Breast epithelium (tissue), 4 donors: ENCODE measurements around the gene CHTF18. TPM values are rescaled to one million over a fixed set of nuclear protein-coding genes. Genes with fewer than 3 reads are reported as not detected.

Source experiments
- DNase-seq, 2 donors: peaks; one replicate each; pipeline ENCODE4 v3.0.0-alpha.2; 2019; ENCODE audit warnings: low spot score in 2 of 2
- H3K27ac ChIP-seq, 2 donors: fragments of 200-600 bp; sonication (generic) in 1 of 2; one replicate each; pipeline ENCODE4 v1.5.1; 2016 to 2019; ENCODE audit warnings: mild to moderate bottlenecking in 1 of 2
- H3K27me3 ChIP-seq, 2 donors: fragments of 200-600 bp; sonication (generic) in 1 of 2; one replicate each; pipeline versions ENCODE4 v1.5.1 to v1.6.0; 2017 to 2019; ENCODE audit warnings: control low read depth in 1 of 2, mild to moderate bottlenecking in 1 of 2
- H3K36me3 ChIP-seq: fragments of 200-600 bp; one replicate; pipeline ENCODE4 v1.5.1; 2019
- H3K4me1 ChIP-seq, 2 donors: fragments of 200-600 bp; sonication (generic); one replicate each; pipeline ENCODE4 v1.5.1; 2016 to 2019; ENCODE audit warnings: control low read depth in 1 of 2
- H3K4me3 ChIP-seq, 3 donors: fragments of 200-600 bp; sonication (generic); 1 replicate in 2 of 3; 2 replicates in 1 of 3; pipeline ENCODE4 v1.5.1; 2016 to 2019; ENCODE audit warnings: mild to moderate bottlenecking in 3 of 3, moderate library complexity in 2 of 3
- H3K9me3 ChIP-seq, 2 donors: fragments of 200-600 bp; sonication (generic) in 1 of 2; one replicate each; pipeline ENCODE4 v1.5.1; 2016 to 2019; ENCODE audit warnings: control low read depth in 1 of 2
- POLR2A ChIP-seq: fragments of 450-650 bp; IDR thresholded peaks from one replicate; pipeline ENCODE4 v1.6.1; 2016; ENCODE audit warnings: antibody characterized with exemption, mild to moderate bottlenecking, moderate library complexity
- POLR2AphosphoS5 ChIP-seq, 3 donors: sonication (generic); formaldehyde crosslinking; IDR thresholded peaks; one replicate each; pipeline ENCODE4 v1.6.1; 2017; ENCODE audit warnings: antibody characterized with exemption in 3 of 3
- intact Hi-C: fragments of 100-400 bp; cut with DNase I; formaldehyde crosslinking; loops from one replicate; pipeline ENCODE4 v1.15.1; 2023; ENCODE audit warnings: low total_unique reads
- total RNA-seq, 3 donors: library from RNA; depleted of rRNA; stranded (reverse); fragments of >200 nt; gene quantifications; one replicate each; pipeline ENCODE4 v1.1.0, GENCODE V29; 2016
- TF ChIP-seq, protein P1 (sequence below), 3 donors: fragments of 450-650 bp; IDR thresholded peaks; one replicate each; pipeline ENCODE4 v1.5.1; 2016 to 2017; ENCODE audit warnings: antibody characterized with exemption in 3 of 3, mild to moderate bottlenecking in 3 of 3, moderate library complexity in 3 of 3

Gene CHTF18
- total RNA-seq, 3 donors from 2014 or later = 12.6 to 15.5 (median 13.1) TPM

DNA sequence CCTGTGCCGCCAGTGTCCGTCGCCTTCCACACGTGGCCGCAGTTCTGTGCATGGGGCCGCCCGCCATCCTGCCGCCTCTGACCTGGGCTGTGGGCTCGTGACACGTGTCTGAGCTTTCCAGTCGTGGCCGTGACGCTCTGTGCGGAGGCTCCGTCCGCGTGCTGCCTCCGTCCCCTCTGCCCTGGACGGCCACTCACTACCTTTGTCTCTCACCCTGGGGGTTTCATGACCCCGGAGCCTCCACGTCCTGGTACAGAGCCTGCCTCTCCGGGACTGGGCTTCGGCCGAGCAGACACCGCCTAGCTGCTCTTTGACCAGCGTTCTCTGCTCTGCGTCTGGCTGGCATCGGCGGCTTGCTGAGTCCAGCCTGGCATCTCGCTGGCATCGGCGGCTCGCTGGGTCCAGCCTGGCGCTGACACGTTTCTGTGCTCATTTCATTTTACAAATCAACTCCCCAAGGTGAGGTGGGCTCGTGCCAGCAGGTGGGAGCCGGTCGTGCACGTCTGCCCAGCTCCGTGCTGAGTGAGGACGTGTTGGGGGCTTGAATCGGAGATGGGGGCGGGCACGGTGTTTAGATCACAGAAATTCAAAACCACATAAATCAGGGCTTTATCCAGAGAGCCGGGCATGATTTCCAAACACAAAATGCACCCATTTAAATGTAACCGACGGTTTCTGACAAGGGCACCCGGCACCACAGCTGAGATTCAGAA is 56.4 kb downstream of the CHTF18 start:
- TF ChIP-seq POLR2AphosphoS5 (IDR thresholded peaks at IDR 0.05) (no peak), POLR2A (no peak)
- TF ChIP-seq, protein P1, sequence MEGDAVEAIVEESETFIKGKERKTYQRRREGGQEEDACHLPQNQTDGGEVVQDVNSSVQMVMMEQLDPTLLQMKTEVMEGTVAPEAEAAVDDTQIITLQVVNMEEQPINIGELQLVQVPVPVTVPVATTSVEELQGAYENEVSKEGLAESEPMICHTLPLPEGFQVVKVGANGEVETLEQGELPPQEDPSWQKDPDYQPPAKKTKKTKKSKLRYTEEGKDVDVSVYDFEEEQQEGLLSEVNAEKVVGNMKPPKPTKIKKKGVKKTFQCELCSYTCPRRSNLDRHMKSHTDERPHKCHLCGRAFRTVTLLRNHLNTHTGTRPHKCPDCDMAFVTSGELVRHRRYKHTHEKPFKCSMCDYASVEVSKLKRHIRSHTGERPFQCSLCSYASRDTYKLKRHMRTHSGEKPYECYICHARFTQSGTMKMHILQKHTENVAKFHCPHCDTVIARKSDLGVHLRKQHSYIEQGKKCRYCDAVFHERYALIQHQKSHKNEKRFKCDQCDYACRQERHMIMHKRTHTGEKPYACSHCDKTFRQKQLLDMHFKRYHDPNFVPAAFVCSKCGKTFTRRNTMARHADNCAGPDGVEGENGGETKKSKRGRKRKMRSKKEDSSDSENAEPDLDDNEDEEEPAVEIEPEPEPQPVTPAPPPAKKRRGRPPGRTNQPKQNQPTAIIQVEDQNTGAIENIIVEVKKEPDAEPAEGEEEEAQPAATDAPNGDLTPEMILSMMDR (IDR thresholded peaks at IDR 0.05) = no peak
- H3K27ac ChIP-seq = no peak overlapping the region
- H3K36me3 ChIP-seq = no peaks in the 10 kb centered on the region
- DNase-seq = no peak
- intact Hi-C loops = no loop called here
- no peaks in the 10 kb centered on the region for H3K4me1 ChIP-seq
- no peak overlapping the region for H3K4me3 ChIP-seq
- H3K9me3 ChIP-seq = no peaks in the 10 kb centered on the region
- peaks cover 0 to 23% of the 10 kb centered on the region in 2 donors for H3K27me3 ChIP-seq

DNA sequence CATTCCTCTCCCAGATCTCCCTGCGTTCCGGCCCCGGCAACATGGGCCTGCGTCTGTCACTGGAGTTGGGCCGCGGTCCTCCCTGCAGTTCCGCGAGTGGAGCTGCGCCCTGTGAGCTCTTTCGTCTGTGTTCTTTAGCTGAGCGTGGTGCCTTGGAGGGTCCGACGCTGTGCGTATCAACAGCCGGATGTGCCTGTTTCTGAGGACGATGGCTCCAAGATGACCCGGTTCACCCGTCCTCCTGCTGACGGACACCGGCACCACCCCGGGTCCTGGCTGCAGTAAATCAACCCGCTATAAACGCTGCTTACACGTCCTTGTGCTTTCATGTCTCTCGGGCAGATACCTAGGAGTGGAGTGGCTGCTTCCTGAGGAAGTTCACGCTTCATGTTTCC is 56.9 kb downstream of the CHTF18 start:
- Histone ChIP-seq H3K4me3 (no peak overlapping the region), H3K36me3 (no peaks in the 10 kb centered on the region), H3K4me1 (no peaks in the 10 kb centered on the region), H3K27ac (no peak overlapping the region), H3K27me3 (peaks cover 0 to 18% of the 10 kb centered on the region in 2 donors), H3K9me3 (no peaks in the 10 kb centered on the region)
- DNase-seq = no peak
- TF ChIP-seq POLR2AphosphoS5 (IDR thresholded peaks at IDR 0.05) (no peak), POLR2A (no peak)
- TF ChIP-seq, protein P1 (IDR thresholded peaks at IDR 0.05) = no peak
- intact Hi-C loops = no loop called here

DNA sequence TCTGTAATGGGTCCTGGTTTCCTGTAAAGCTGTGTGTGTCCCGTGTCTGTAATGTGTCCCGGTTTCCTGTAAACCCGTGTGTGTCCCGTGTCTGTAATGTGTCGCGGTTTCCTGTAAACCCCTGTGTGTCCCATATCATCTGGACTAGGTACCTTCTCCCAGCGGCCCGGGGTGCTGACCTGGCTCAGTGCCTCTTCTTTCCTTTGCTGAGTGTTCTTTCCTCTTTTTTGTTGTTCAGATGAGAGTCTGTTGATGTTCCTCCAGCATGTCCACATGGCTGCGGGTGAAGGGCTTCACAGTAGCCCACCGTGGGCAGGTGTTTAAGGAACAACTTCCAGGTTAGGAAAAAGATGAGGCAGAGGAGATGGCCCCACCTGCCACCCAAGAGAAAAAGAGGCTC is 58.7 kb downstream of the CHTF18 start:
- intact Hi-C loops = no loop called here
- no peak for DNase-seq
- Histone ChIP-seq H3K27me3 (no peaks in the 10 kb centered on the region), H3K36me3 (no peaks in the 10 kb centered on the region), H3K9me3 (no peaks in the 10 kb centered on the region), H3K27ac (no peak overlapping the region), H3K4me1 (no peaks in the 10 kb centered on the region), H3K4me3 (no peak overlapping the region)
- TF ChIP-seq, protein P1 (IDR thresholded peaks at IDR 0.05) = no peak
- TF ChIP-seq POLR2AphosphoS5 (IDR thresholded peaks at IDR 0.05) (no peak), POLR2A (no peak)

Other genes starting within 250 kb of the CHTF18 start
- gene PRR35, start 228.2 kb upstream of the CHTF18 start, total RNA-seq = not detected
- gene NHLRC4, start 221.6 kb upstream of the CHTF18 start, total RNA-seq = 1 to 10 TPM in 1 of 3 donors, under 1 TPM in 2; 0.32 to 1.9 (median 0.66) TPM
- gene PIGQ, start 218.7 kb upstream of the CHTF18 start, total RNA-seq = 10 to 100 TPM; 22.2 to 36.1 (median 31.9) TPM
- 10 to 100 TPM; 17.6 to 29.1 (median 20.6) TPM for gene RAB40C, start 198.6 kb upstream of the CHTF18 start, total RNA-seq
- under 1 TPM in 2 of 3 donors, not detected in 1; 0.66 to 0.73 TPM for gene WFIKKN1, start 157.6 kb upstream of the CHTF18 start, total RNA-seq
- gene METTL26, start 152.3 kb upstream of the CHTF18 start, total RNA-seq = 100 to 1,000 TPM; 108 to 136 (median 130) TPM
- gene MCRIP2, start 146.8 kb upstream of the CHTF18 start, total RNA-seq = 10 to 100 TPM; 26.8 to 39.7 (median 34.9) TPM
- gene WDR90, start 139.3 kb upstream of the CHTF18 start, total RNA-seq = 10 to 100 TPM in 2 of 3 donors, 1 to 10 TPM in 1; 9.6 to 26.9 (median 22.7) TPM
- gene RHOT2, start 120.5 kb upstream of the CHTF18 start, total RNA-seq = 10 to 100 TPM; 39.4 to 90.8 (median 66.9) TPM
- gene RHBDL1, start 112.9 kb upstream of the CHTF18 start, total RNA-seq = 1 to 10 TPM in 2 of 3 donors, under 1 TPM in 1; 0.48 to 2.3 (median 1.0) TPM
- gene STUB1, start 108.2 kb upstream of the CHTF18 start, total RNA-seq = 100 to 1,000 TPM; 127 to 184 (median 175) TPM
- 10 to 100 TPM; 67.2 to 83.4 (median 67.5) TPM for gene JMJD8, start 104.3 kb upstream of the CHTF18 start, total RNA-seq
- gene WDR24, start 98.2 kb upstream of the CHTF18 start, total RNA-seq = 1 to 10 TPM; 7.2 to 9.2 (median 8.8) TPM
- 1 to 10 TPM in 2 of 3 donors, not detected in 1; 2.6 to 4.2 TPM for gene FBXL16, start 82.8 kb upstream of the CHTF18 start, total RNA-seq
- gene METRN, start 73.5 kb upstream of the CHTF18 start, total RNA-seq = 10 to 100 TPM; 23.6 to 30.2 (median 24.3) TPM
- 10 to 100 TPM; 29.9 to 35.7 (median 30.4) TPM for gene ANTKMT, start 67.5 kb upstream of the CHTF18 start, total RNA-seq
- 1 to 10 TPM in 2 of 3 donors, under 1 TPM in 1; 0.48 to 2.9 (median 2.6) TPM for gene CCDC78, start 62.2 kb upstream of the CHTF18 start, total RNA-seq
- 1 to 10 TPM; 4.3 to 7.5 (median 5.1) TPM for gene HAGHL, start 61.5 kb upstream of the CHTF18 start, total RNA-seq
- 10 to 100 TPM; 23.0 to 43.2 (median 41.6) TPM for gene CIAO3, start 47.6 kb upstream of the CHTF18 start, total RNA-seq
- 10 to 100 TPM in 1 of 3 donors, not detected in 2; 49.2 TPM for gene MSLN, start 27.9 kb upstream of the CHTF18 start, total RNA-seq
- gene RPUSD1, start 239 bp upstream of the CHTF18 start, total RNA-seq = 10 to 100 TPM; 13.1 to 18.4 (median 16.1) TPM
- not detected for gene GNG13, start 12.1 kb downstream of the CHTF18 start, total RNA-seq
- 10 to 100 TPM; 14.1 to 26.4 (median 21.4) TPM for gene LMF1, start 182.4 kb downstream of the CHTF18 start, total RNA-seq
- 1 to 10 TPM in 2 of 3 donors, under 1 TPM in 1; 0.32 to 6.6 (median 1.3) TPM for gene SOX8, start 193.2 kb downstream of the CHTF18 start, total RNA-seq